GM18870 (cell line): ENCODE results near the gene WFDC11.
"Not testable (repeated sequence)": the region's sequence is repeated elsewhere in the genome, so short reads cannot be mapped to it uniquely, and the experiment has no call there.

Source experiments
- ATAC-seq: cut with Tn5 transposase; IDR thresholded peaks from one replicate; pipeline ENCODE4 v1.9.1; 2021; ENCODE audit warnings: moderate library complexity; ENCODE audit not compliant: unreplicated experiment

Gene WFDC11

GRCh38 chr20:45670139-45670538 lies at the start of gene WFDC11:
Gene WFDC11, minus strand, starts transcription at chr20:45670239. Its CDS starts 19,639 bp downstream, at chr20:45650600.
- ATAC-seq, result no peak

GRCh38 chr20:45716141-45716688 lies 46.2 kb upstream of the WFDC11 start:
- ATAC-seq, result not testable (repeated sequence)

GRCh38 chr20:45704969-45705637 lies 35.1 kb upstream of the WFDC11 start, which contains the start of gene WFDC10B:
Gene WFDC10B, minus strand, starts transcription at chr20:45705019. Its CDS starts 19,027 bp downstream, at chr20:45685992.
- no peak for ATAC-seq

GRCh38 chr20:45701873-45702272 lies 31.8 kb upstream of the WFDC11 start, which contains the start of gene WFDC13:
Gene WFDC13, plus strand, starts transcription at chr20:45702038. Its CDS starts 86 bp downstream, at chr20:45702124.
- ATAC-seq, result no peak

GRCh38 chr20:45701104-45701503 lies 31.1 kb upstream of the WFDC11 start:
- no peak for ATAC-seq

- ATAC-seq, result no peak
Observed at GRCh38 chr20:45695496-45695895, 25.5 kb upstream of the WFDC11 start.

- ATAC-seq, result not testable (repeated sequence)
Observed at GRCh38 chr20:45693346-45693745, 23.3 kb upstream of the WFDC11 start.

GRCh38 chr20:45685896-45686295 lies 15.9 kb upstream of the WFDC11 start:
- ATAC-seq, result no peak

- ATAC-seq, result no peak
Observed at GRCh38 chr20:45679650-45680049, 9.6 kb upstream of the WFDC11 start.

GRCh38 chr20:45672765-45673164 lies 2.7 kb upstream of the WFDC11 start:
- ATAC-seq, result no peak

GRCh38 chr20:45657038-45657437 lies 13.0 kb downstream of the WFDC11 start:
- ATAC-seq, result not testable (repeated sequence)

- ATAC-seq, result not testable (repeated sequence)
Observed at GRCh38 chr20:45651726-45652125, 18.3 kb downstream of the WFDC11 start.

GRCh38 chr20:45649312-45649863 lies 20.7 kb downstream of the WFDC11 start:
- no peak for ATAC-seq

- no peak for ATAC-seq
Observed at GRCh38 chr20:45647441-45648050, 22.5 kb downstream of the WFDC11 start.

- ATAC-seq, result no peak
Observed at GRCh38 chr20:45646875-45647274, 23.2 kb downstream of the WFDC11 start.

- ATAC-seq, result not testable (repeated sequence)
Observed at GRCh38 chr20:45645869-45646268, 24.2 kb downstream of the WFDC11 start.

- ATAC-seq, result not testable (repeated sequence)
Observed at GRCh38 chr20:45641076-45641475, 29.0 kb downstream of the WFDC11 start.

- ATAC-seq, result no peak
Observed at GRCh38 chr20:45639687-45640086, 30.4 kb downstream of the WFDC11 start.

GRCh38 chr20:45636513-45636912 lies 33.5 kb downstream of the WFDC11 start:
- no peak for ATAC-seq

- no peak for ATAC-seq
Observed at GRCh38 chr20:45631184-45631583, 38.9 kb downstream of the WFDC11 start, which contains the start of gene WFDC9. Gene WFDC9, minus strand, starts transcription at chr20:45631284. Its CDS starts 21,103 bp downstream, at chr20:45610181.

GRCh38 chr20:45630371-45630770 lies 39.7 kb downstream of the WFDC11 start:
- ATAC-seq, result no peak
